SK-N-DZ (cell line): ENCODE measurements around the gene MRPL39.

Experiments
- DNase-seq: peaks from one replicate; pipeline ENCODE4 v3.0.0-alpha.2; 2015; ENCODE audit warnings: low spot score

The MRPL39 gene

GRCh38 chr21:25539606-25540005, 67.7 kb downstream of the MRPL39 start:
- no peak for DNase-seq

- DNase-seq = no peak
These were observed 70.1 kb downstream of the MRPL39 start for GRCh38 chr21:25537174-25537573.

- DNase-seq = no peak
These were observed 70.5 kb downstream of the MRPL39 start for GRCh38 chr21:25536752-25537151.

GRCh38 chr21:25535849-25536248, 71.4 kb downstream of the MRPL39 start:
- no peak for DNase-seq
